Stimulated activated CD4-positive, alpha-beta T cell treated with anti-CD3 and anti-CD28 coated beads, Interleukin-4, amount 100 ng/mL, for 48 hours (primary cell): ENCODE results near the gene GPR37.
A peak's percentile ranks its signal among the peaks of the same experiment; 100 is the strongest.

Source experiments
- DNase-seq, 2 donors: peaks; one replicate each; pipeline ENCODE4 v3.0.0-alpha.2; 2020; ENCODE audit warnings: low read depth in 2 of 2

GPR37 gene

GRCh38 chr7:124780608-124781007, 15.0 kb upstream of the GPR37 start:
- DNase-seq = no peak

GRCh38 chr7:124780056-124780455, 14.5 kb upstream of the GPR37 start:
- DNase-seq = no peak

GRCh38 chr7:124779620-124780019, 14.0 kb upstream of the GPR37 start:
- no peak for DNase-seq

- no peak for DNase-seq
Observed at GRCh38 chr7:124779194-124779593, 13.6 kb upstream of the GPR37 start.

- DNase-seq = no peak
Observed at GRCh38 chr7:124777268-124777667, 11.7 kb upstream of the GPR37 start.

GRCh38 chr7:124776153-124776552, 10.6 kb upstream of the GPR37 start:
- DNase-seq = no peak

- DNase-seq = no peak
Observed at GRCh38 chr7:124775422-124775821, 9.8 kb upstream of the GPR37 start.

GRCh38 chr7:124773938-124774337, 8.3 kb upstream of the GPR37 start:
- no peak for DNase-seq

GRCh38 chr7:124773339-124773738, 7.7 kb upstream of the GPR37 start:
- DNase-seq = no peak

- DNase-seq = no peak
Observed at GRCh38 chr7:124769136-124769535, 3.5 kb upstream of the GPR37 start.

GRCh38 chr7:124768525-124768924, 2.9 kb upstream of the GPR37 start:
- DNase-seq = no peak

- DNase-seq = peak in 1 of 2 donors; percentile 5
Observed at GRCh38 chr7:124764847-124765400, 668 bp downstream of the GPR37 start.

GRCh38 chr7:124764051-124764846, 1.3 kb downstream of the GPR37 start:
- no peak for DNase-seq

- no peak for DNase-seq
Observed at GRCh38 chr7:124762611-124763143, 2.9 kb downstream of the GPR37 start.

GRCh38 chr7:124761164-124761715, 4.4 kb downstream of the GPR37 start:
- DNase-seq = no peak

- no peak for DNase-seq
Observed at GRCh38 chr7:124758327-124758726, 7.3 kb downstream of the GPR37 start.

- DNase-seq = no peak
Observed at GRCh38 chr7:124754576-124755268, 10.9 kb downstream of the GPR37 start.

GRCh38 chr7:124752310-124752709, 13.3 kb downstream of the GPR37 start:
- DNase-seq = no peak

- DNase-seq = no peak
Observed at GRCh38 chr7:124751027-124751426, 14.6 kb downstream of the GPR37 start.

GRCh38 chr7:124747072-124747471, 18.5 kb downstream of the GPR37 start:
- no peak for DNase-seq

GRCh38 chr7:124738639-124739038, 27.0 kb downstream of the GPR37 start:
- no peak for DNase-seq

- no peak for DNase-seq
Observed at GRCh38 chr7:124737760-124738300, 27.8 kb downstream of the GPR37 start.
